K562 (cell line): ENCODE data around the gene EEFSEC. TPM values are rescaled to one million over a fixed set of nuclear protein-coding genes. Genes with fewer than 3 reads are reported as not detected.
A peak's percentile ranks its signal among the peaks of the same experiment; 100 is the strongest.

Experiments used
- ATAC-seq: fragments of 200-7000 bp; cut with Tn5 transposase; 3 replicates; pipeline ENCODE4 v1.9.1; 2020; ENCODE audit warnings: moderate library complexity
- BruUV-seq: library from RNA; stranded (reverse); fragments of 400-500 nt; replicated peaks from 2 replicates; lab custom pipeline; 2021; lab: Mats Ljungman, UMichigan
- CTCF ChIA-PET: fragments of 300-600 bp; formaldehyde crosslinking; extraction: SDS; loops from one replicate; lab custom pipeline; 2021; ENCODE audit warnings: low intra/inter-chr PET ratio; lab: Yijun Ruan, JAX
- POLR2A ChIA-PET: fragments of 300-600, 350-650 bp; sonication (Branson Sonifier 250); formaldehyde crosslinking; extraction: SDS; loops from one replicate; lab custom pipeline; 2021; ENCODE audit warnings: antibody characterized with exemption, inconsistent platforms; lab: Yijun Ruan, JAX
- DNase-seq, 4 experiments: peaks; one replicate each; pipeline versions ENCODE4 v3.0.0 to v3.0.0-alpha.2; 2011 to 2018; ENCODE audit warnings: low spot score in 3 of 4, mixed read lengths in 3 of 4; ENCODE audit errors: extremely low read depth in 1 of 4
- FAIRE-seq: peaks from 2 replicates; lab custom pipeline; 2011; peaks lifted over from hg19 to GRCh38; lab: Jason Lieb, UNC
- H2AFZ ChIP-seq: 2 replicates; pipeline ENCODE4 v1.6.0; 2011; ENCODE audit warnings: low read depth, low read length, control low read depth, inconsistent platforms
- H3K27ac ChIP-seq: fragments of 200-600 bp; 3 replicates; pipeline ENCODE4 v1.8.0; 2011; ENCODE audit warnings: low read depth, mild to moderate bottlenecking, control low read depth, inconsistent platforms, low read length, moderate library complexity, mixed read lengths; ENCODE audit errors: extremely low read depth
- H3K27me3 ChIP-seq, 2 experiments: fragments of 300-600 bp in 1 of 2; 2 replicates in 1 of 2; 3 replicates in 1 of 2; pipeline versions ENCODE4 v1.6.0 to v1.8.0; 2011; ENCODE audit warnings: inconsistent platforms in 2 of 2, low read length in 2 of 2, mild to moderate bottlenecking in 1 of 2, mixed read lengths in 1 of 2, moderate library complexity in 1 of 2; ENCODE audit not compliant: control insufficient read depth in 2 of 2, insufficient read depth in 2 of 2
- H3K36me3 ChIP-seq: fragments of 300-600 bp; 3 replicates; pipeline ENCODE4 v1.8.0; 2011; ENCODE audit warnings: mild to moderate bottlenecking, low read length, inconsistent platforms; ENCODE audit not compliant: control insufficient read depth, insufficient read depth
- H3K4me1 ChIP-seq, 2 experiments: fragments of 200-600 bp in 1 of 2; replicated peaks in 1 of 2; 2 replicates in 1 of 2; 3 replicates in 1 of 2; pipeline versions ENCODE4 v1.5.1 to v1.8.0; 2011; ENCODE audit warnings: inconsistent platforms in 2 of 2, low read length in 2 of 2, mild to moderate bottlenecking in 1 of 2, mixed read lengths in 1 of 2, moderate library complexity in 1 of 2; ENCODE audit not compliant: control insufficient read depth in 2 of 2, insufficient read depth in 2 of 2
- H3K4me2 ChIP-seq: 2 replicates; pipeline ENCODE4 v1.6.1; 2011; ENCODE audit warnings: low read length, control low read depth, inconsistent platforms, mixed read lengths; ENCODE audit not compliant: insufficient read depth
- H3K4me3 ChIP-seq: fragments of 200-600 bp; sonication (generic), shearing (Covaris generic); 2 replicates; pipeline ENCODE4 v1.5.1; 2016; ENCODE audit warnings: control low read depth, inconsistent platforms
- H3K79me2 ChIP-seq: fragments of 200-600 bp; 3 replicates; pipeline ENCODE4 v1.8.0; 2011; ENCODE audit warnings: low read length, inconsistent platforms; ENCODE audit not compliant: control insufficient read depth, insufficient read depth
- H3K9ac ChIP-seq, 2 experiments: 2 replicates each; pipeline versions ENCODE4 v1.6.0 to v1.6.1; 2011; ENCODE audit warnings: low read depth in 2 of 2, low read length in 2 of 2, control low read depth in 1 of 2, inconsistent platforms in 1 of 2, mild to moderate bottlenecking in 1 of 2, mixed read lengths in 1 of 2; ENCODE audit not compliant: insufficient read depth in 1 of 2
- H3K9me1 ChIP-seq: one replicate; pipeline ENCODE4 v1.6.0; 2011; ENCODE audit warnings: inconsistent platforms, mild to moderate bottlenecking, low read length, moderate library complexity; ENCODE audit not compliant: control insufficient read depth, insufficient read depth
- H3K9me3 ChIP-seq: replicated peaks from 2 replicates; pipeline ENCODE4 v1.5.1; 2011; ENCODE audit warnings: low read depth, low read length, inconsistent platforms; ENCODE audit not compliant: control insufficient read depth, insufficient read depth
- H4K20me1 ChIP-seq: replicated peaks from 2 replicates; pipeline ENCODE4 v1.6.1; 2011; ENCODE audit warnings: low read length, inconsistent platforms, mixed read lengths; ENCODE audit not compliant: control insufficient read depth, insufficient read depth
- FOSL1 ChIP-seq: fragments of 200-800 bp; sonication (Bioruptor generic); conservative IDR thresholded peaks from 2 replicates; pipeline ENCODE4 v1.6.1; 2016; ENCODE audit warnings: missing genetic modification characterization, missing compliant biosample characterization
- HDAC8 ChIP-seq: fragments of 450-650 bp; IDR thresholded peaks from 2 replicates; pipeline ENCODE4 v1.6.1; 2016; ENCODE audit warnings: mild to moderate bottlenecking, missing genetic modification characterization, moderate library complexity, missing compliant biosample characterization
- JUND ChIP-seq, 2 experiments: IDR thresholded peaks; 2 replicates in 1 of 2; 3 replicates in 1 of 2; pipeline ENCODE4 v1.6.1; 2011; ENCODE audit warnings: borderline replicate concordance in 2 of 2, low read depth in 2 of 2, low read length in 2 of 2, improper control_type of control experiment in 1 of 2, missing biosample characterization in 1 of 2, missing genetic modification characterization in 1 of 2, missing genetic modification reagents in 1 of 2
- NFIC ChIP-seq: fragments of 450-650 bp; IDR thresholded peaks from 2 replicates; pipeline ENCODE4 v1.6.1; 2017; ENCODE audit warnings: mild to moderate bottlenecking, inconsistent platforms
- WGBS: fragments of 100-300 bp; shearing (Covaris generic); methylation state at CpG from one replicate; pipeline ENCODE4 v1.1.6; 2016; ENCODE audit warnings: low coverage, mixed read lengths; ENCODE audit not compliant: insufficient coverage; ENCODE audit errors: missing lambda C conversion rate; 5-methylcytosine and 5-hydroxymethylcytosine counted together
- in situ Hi-C: fragments of 300-500 bp; cut with MboI; formaldehyde crosslinking; loops from 4 replicates; pipeline ENCODE4 v1.15.0; 2018; ENCODE audit warnings: inconsistent platforms, mixed read lengths
- intact Hi-C: fragments of 100-400 bp; cut with micrococcal nuclease; formaldehyde crosslinking; loops from 2 replicates; pipeline ENCODE4 v1.14.2; 2022
- polyA plus RNA-seq, 8 experiments: library from polyadenylated mRNA; depleted of rRNA in 4 of 8; stranded (reverse) in 5 of 8; unstranded in 3 of 8; fragments of >200 nt; fragmentation: Nextera tagmentation in 2 of 8; fragmentation: Illumina TruSeq in 1 of 8; extraction: Ambion mirVana in 2 of 8; extraction: Trizol in 1 of 8; gene quantifications; 2 replicates each; pipeline versions ENCODE4 v1.2.1 to v1.2.3, GENCODE V29; 2011 to 2014; ENCODE audit warnings: inconsistent platforms in 1 of 8, missing spikeins in 1 of 8
- total RNA-seq, 7 experiments: library from RNA; depleted of rRNA in 6 of 7; stranded (reverse); fragments of >200 nt in 6 of 7; fragmentation: Illumina TruSeq in 2 of 7; extraction: Trizol in 2 of 7; gene quantifications; 2 replicates each; pipeline versions ENCODE4 v1.2.1 to v1.2.3, GENCODE V29; 2011 to 2021; ENCODE audit warnings: low replicate concordance in 1 of 7
- TF ChIP-seq, protein P1 (sequence below): sonication (generic); formaldehyde crosslinking; IDR thresholded peaks from 2 replicates; pipeline ENCODE4 v1.5.0; 2020; ENCODE audit warnings: missing genetic modification reagents
- TF ChIP-seq, protein P2 (sequence below): sonication (generic); formaldehyde crosslinking; IDR thresholded peaks from 2 replicates; pipeline ENCODE4 v1.8.0; 2022; ENCODE audit warnings: mild to moderate bottlenecking, missing genetic modification reagents

The EEFSEC gene
- total and polyA plus RNA-seq, 9 of the 15 experiments (the other 6 are each of a cell fraction or from before 2014, with no cell fraction given), result 0.35 to 11.8 (median 7.7) TPM

DNA sequence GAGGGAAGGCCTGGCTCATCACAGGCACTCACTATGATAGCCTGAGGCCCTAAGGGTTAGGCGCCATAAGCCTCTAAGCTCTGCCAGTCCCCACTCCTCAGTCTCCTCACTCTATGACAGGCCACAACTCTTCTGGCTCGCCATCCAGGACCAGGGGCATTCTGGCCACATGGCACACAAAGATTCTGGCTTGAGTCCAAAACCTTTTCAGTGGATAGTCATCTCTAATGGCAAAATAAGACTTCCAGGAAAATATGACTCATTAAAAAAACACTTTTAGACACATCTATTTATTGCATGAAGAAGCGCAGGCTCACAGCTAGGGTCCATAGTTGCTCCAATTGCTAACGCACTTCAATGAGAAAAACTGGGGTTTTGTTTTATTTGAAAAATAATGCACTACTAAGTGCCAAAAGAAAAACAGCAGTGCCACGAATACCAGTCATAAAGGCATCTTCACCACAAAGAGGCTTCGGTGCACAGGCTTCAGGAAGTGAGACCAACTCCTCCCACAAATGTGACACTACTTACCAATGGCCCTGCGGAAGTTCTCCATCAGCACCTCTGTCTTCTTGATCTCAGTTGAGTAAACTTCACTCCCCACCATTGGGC is 40.8 kb upstream of the EEFSEC start:
- no peak overlapping the region for H3K9ac ChIP-seq
- H3K4me1 ChIP-seq, result peaks cover 0 to 14% of the 10 kb centered on the region in 2 experiments; a peak in 3 of 5 replicates
- ATAC-seq (no peak), FAIRE-seq (no peak), DNase-seq (no peak)
- H3K27ac ChIP-seq, result no peak overlapping the region; the same call in 2 of the 3 replicates
- H3K9me3 ChIP-seq, result no peaks in the 10 kb centered on the region
- H3K9me1 ChIP-seq, result no peaks in the 10 kb centered on the region
- peaks cover 66% of the 10 kb centered on the region for H3K79me2 ChIP-seq
- H3K4me2 ChIP-seq, result no peak overlapping the region
- TF ChIP-seq FOSL1 (tag) (peak; percentile 89), HDAC8 (no peak), NFIC (peak; percentile 69), JUND (IDR thresholded peaks at IDR 0.05; ENCODE audit: borderline replicate concordance, low read depth, low read length) (peak; percentile 36; the same call in 1 of the 2 replicates), JUND (tag; IDR thresholded peaks at IDR 0.05; ENCODE audit: borderline replicate concordance, low read depth, low read length) (0 out of 3 replicates have a peak, but pooled peaks have one; percentile 35)
- TF ChIP-seq, protein P1, sequence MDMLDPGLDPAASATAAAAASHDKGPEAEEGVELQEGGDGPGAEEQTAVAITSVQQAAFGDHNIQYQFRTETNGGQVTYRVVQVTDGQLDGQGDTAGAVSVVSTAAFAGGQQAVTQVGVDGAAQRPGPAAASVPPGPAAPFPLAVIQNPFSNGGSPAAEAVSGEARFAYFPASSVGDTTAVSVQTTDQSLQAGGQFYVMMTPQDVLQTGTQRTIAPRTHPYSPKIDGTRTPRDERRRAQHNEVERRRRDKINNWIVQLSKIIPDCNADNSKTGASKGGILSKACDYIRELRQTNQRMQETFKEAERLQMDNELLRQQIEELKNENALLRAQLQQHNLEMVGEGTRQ (CRISPR knock-in tag), result no peak
- TF ChIP-seq, protein P2, sequence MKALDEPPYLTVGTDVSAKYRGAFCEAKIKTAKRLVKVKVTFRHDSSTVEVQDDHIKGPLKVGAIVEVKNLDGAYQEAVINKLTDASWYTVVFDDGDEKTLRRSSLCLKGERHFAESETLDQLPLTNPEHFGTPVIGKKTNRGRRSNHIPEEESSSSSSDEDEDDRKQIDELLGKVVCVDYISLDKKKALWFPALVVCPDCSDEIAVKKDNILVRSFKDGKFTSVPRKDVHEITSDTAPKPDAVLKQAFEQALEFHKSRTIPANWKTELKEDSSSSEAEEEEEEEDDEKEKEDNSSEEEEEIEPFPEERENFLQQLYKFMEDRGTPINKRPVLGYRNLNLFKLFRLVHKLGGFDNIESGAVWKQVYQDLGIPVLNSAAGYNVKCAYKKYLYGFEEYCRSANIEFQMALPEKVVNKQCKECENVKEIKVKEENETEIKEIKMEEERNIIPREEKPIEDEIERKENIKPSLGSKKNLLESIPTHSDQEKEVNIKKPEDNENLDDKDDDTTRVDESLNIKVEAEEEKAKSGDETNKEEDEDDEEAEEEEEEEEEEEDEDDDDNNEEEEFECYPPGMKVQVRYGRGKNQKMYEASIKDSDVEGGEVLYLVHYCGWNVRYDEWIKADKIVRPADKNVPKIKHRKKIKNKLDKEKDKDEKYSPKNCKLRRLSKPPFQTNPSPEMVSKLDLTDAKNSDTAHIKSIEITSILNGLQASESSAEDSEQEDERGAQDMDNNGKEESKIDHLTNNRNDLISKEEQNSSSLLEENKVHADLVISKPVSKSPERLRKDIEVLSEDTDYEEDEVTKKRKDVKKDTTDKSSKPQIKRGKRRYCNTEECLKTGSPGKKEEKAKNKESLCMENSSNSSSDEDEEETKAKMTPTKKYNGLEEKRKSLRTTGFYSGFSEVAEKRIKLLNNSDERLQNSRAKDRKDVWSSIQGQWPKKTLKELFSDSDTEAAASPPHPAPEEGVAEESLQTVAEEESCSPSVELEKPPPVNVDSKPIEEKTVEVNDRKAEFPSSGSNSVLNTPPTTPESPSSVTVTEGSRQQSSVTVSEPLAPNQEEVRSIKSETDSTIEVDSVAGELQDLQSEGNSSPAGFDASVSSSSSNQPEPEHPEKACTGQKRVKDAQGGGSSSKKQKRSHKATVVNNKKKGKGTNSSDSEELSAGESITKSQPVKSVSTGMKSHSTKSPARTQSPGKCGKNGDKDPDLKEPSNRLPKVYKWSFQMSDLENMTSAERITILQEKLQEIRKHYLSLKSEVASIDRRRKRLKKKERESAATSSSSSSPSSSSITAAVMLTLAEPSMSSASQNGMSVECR (CRISPR knock-in tag), result no peak
- CTCF ChIA-PET, result no interaction called here
- in situ Hi-C loops, result no loop called here
- 85% methylated on average over 7 of the region's 7 CpGs for WGBS
- intact Hi-C loops, result no loop called here
- POLR2A ChIA-PET, result interaction anchor here (0.7 to 1.5 kb wide), 3 partner anchors 11 to 41 kb away, joined by 3 to 4 read pairs (median 3); partner anchors contain the start of gene RUVBL1
- no peaks in the 10 kb centered on the region for H4K20me1 ChIP-seq
- BruUV-seq, result no TSS peak
- H3K4me3 ChIP-seq, result no peak overlapping the region
- H2AFZ ChIP-seq, result no peak overlapping the region
- H3K27me3 ChIP-seq, result no peaks in the 10 kb centered on the region
- peaks cover 84% of the 10 kb centered on the region for H3K36me3 ChIP-seq
